HEK293 (cell line): ENCODE data around the gene LMBR1.

ENCODE experiments used
- CTCF ChIP-seq: fragments of 450-650 bp; formaldehyde crosslinking; IDR thresholded peaks from 2 replicates; pipeline ENCODE4 v1.5.1; 2016; ENCODE audit warnings: missing biosample characterization, missing genetic modification characterization
- OVOL3 ChIP-seq: fragments of 450-650 bp; formaldehyde crosslinking; IDR thresholded peaks from 2 replicates; pipeline ENCODE4 v1.5.1; 2016; ENCODE audit warnings: missing biosample characterization, missing genetic modification characterization
- ZNF501 ChIP-seq: fragments of 450-650 bp; formaldehyde crosslinking; IDR thresholded peaks from 2 replicates; pipeline ENCODE4 v1.5.1; 2016; ENCODE audit warnings: missing biosample characterization, missing genetic modification characterization

- TF ChIP-seq OVOL3 (tag by site-specific recombination) (no peak), ZNF501 (no peak), CTCF (tag by site-specific recombination) (no peak)
Observed at GRCh38 chr7:156836443-156836842, 56.5 kb downstream of the LMBR1 start.
